Measurements from ENCODE around the gene STK16.

DNA sequence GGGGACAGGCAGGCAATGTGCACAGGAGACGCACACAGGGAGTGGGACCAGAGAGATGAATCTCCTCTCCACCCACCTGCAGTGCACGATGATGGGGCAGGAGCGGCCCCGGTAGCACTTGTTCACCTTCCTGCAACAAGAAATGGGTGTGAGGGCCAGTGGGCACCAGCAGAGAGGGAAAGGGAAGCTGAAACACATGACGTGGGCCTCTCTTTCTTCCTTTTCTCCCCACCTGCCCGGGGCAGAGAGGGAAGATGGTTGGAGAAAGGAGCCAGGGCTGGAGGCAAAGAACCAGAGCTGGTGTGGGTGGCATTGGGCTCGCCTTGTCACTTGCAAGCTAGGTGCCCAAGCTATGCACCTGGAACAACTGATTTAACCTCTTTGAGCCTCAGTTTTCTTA is 46.1 kb downstream of the STK16 start:
- no peak for TF ChIP-seq POLR2A (IDR thresholded peaks at IDR 0.05)
- no peak for TF ChIP-seq CTCF (IDR thresholded peaks at IDR 0.05 in 4 of 5, conservative IDR thresholded peaks at IDR 0.05 in 1 of 5)
